HepG2 (cell line): Measurements from ENCODE around the gene PDE6C. TPM values are rescaled to one million over a fixed set of nuclear protein-coding genes. Genes with fewer than 3 reads are reported as not detected.

Experiments used
- BHLHE40 ChIP-seq: IDR thresholded peaks from 2 replicates; pipeline ENCODE4 v1.6.1; 2011; ENCODE audit warnings: low read length, improper control_type of control experiment
- FOXA1 ChIP-seq, 2 experiments: fragments of 450-650 bp in 1 of 2; sonication (generic) in 1 of 2; formaldehyde crosslinking in 1 of 2; IDR thresholded peaks; 2 replicates each; pipeline versions ENCODE4 v1.4.0 to v1.6.1; 2016 to 2020; ENCODE audit warnings: missing genetic modification reagents in 1 of 2
- FUBP1 ChIP-seq: sonication (generic); formaldehyde crosslinking; IDR thresholded peaks from 2 replicates; pipeline ENCODE4 v1.5.1; 2020; ENCODE audit warnings: missing genetic modification reagents, mild to moderate bottlenecking, borderline replicate concordance
- ISL2 ChIP-seq: sonication (generic); formaldehyde crosslinking; IDR thresholded peaks from 2 replicates; pipeline ENCODE4 v1.5.0; 2020; ENCODE audit warnings: missing genetic modification reagents
- MTF1 ChIP-seq: sonication (generic); formaldehyde crosslinking; IDR thresholded peaks from 2 replicates; pipeline ENCODE4 v1.5.0; 2020; ENCODE audit warnings: missing genetic modification reagents
- NCOA2 ChIP-seq: sonication (generic); formaldehyde crosslinking; IDR thresholded peaks from 2 replicates; pipeline ENCODE4 v1.8.0; 2022; ENCODE audit warnings: inconsistent platforms
- PAF1 ChIP-seq: IDR thresholded peaks from 2 replicates; pipeline ENCODE4 v1.6.1; 2016; ENCODE audit warnings: missing genetic modification reagents, missing compliant biosample characterization
- SALL2 ChIP-seq: sonication (generic); formaldehyde crosslinking; IDR thresholded peaks from 2 replicates; pipeline ENCODE4 v1.8.1; 2023; ENCODE audit warnings: mild to moderate bottlenecking, missing genetic modification reagents, inconsistent platforms
- SIX4 ChIP-seq: sonication (generic); formaldehyde crosslinking; IDR thresholded peaks from 2 replicates; pipeline ENCODE4 v1.4.0; 2020; ENCODE audit warnings: missing genetic modification reagents
- TGIF2 ChIP-seq: IDR thresholded peaks from 2 replicates; pipeline ENCODE4 v1.6.1; 2016; ENCODE audit warnings: control low read depth, missing compliant biosample characterization
- ZNF546 ChIP-seq: sonication (generic); formaldehyde crosslinking; conservative IDR thresholded peaks from 2 replicates; pipeline ENCODE4 v1.8.1; 2023; ENCODE audit warnings: mild to moderate bottlenecking, missing genetic modification reagents
- ZNF597 ChIP-seq: sonication (generic); formaldehyde crosslinking; IDR thresholded peaks from 2 replicates; pipeline ENCODE4 v1.5.0; 2020; ENCODE audit warnings: missing genetic modification reagents
- ZNF761 ChIP-seq: sonication (generic); formaldehyde crosslinking; conservative IDR thresholded peaks from 2 replicates; pipeline ENCODE4 v1.4.0; 2020; ENCODE audit warnings: mild to moderate bottlenecking, missing genetic modification reagents
- ZNF775 ChIP-seq: sonication (generic); formaldehyde crosslinking; IDR thresholded peaks from 2 replicates; pipeline ENCODE4 v1.4.0; 2020; ENCODE audit warnings: missing genetic modification reagents, mild to moderate bottlenecking, moderate library complexity, borderline replicate concordance
- ZNF878 ChIP-seq: sonication (generic); formaldehyde crosslinking; IDR thresholded peaks from 2 replicates; pipeline ENCODE4 v1.8.1; 2023; ENCODE audit warnings: mild to moderate bottlenecking, missing genetic modification reagents, moderate library complexity
- polyA plus RNA-seq, 8 experiments: library from polyadenylated mRNA; depleted of rRNA in 3 of 8; stranded (reverse) in 7 of 8; unstranded in 1 of 8; fragments of >200 nt; fragmentation: Illumina TruSeq in 4 of 8; extraction: Trizol in 4 of 8; gene quantifications; 2 replicates each; pipeline versions ENCODE4 v1.2.1 to v1.2.3, GENCODE V29; 2011 to 2016; ENCODE audit warnings: low read depth in 4 of 8, missing spikeins in 1 of 8, mixed read lengths in 1 of 8; ENCODE audit not compliant: insufficient read depth in 1 of 8
- total RNA-seq, 5 experiments: library from RNA; depleted of rRNA; stranded (reverse); fragments of >200 nt; fragmentation: Illumina TruSeq; extraction: Trizol; gene quantifications; 2 replicates each; pipeline ENCODE4 v1.2.3, GENCODE V29; 2016; ENCODE audit warnings: low read depth in 1 of 5
- TF ChIP-seq, protein P1 (sequence below): IDR thresholded peaks from 2 replicates; pipeline ENCODE4 v1.6.1; 2016
- TF ChIP-seq, protein P2 (sequence below): sonication (generic); formaldehyde crosslinking; IDR thresholded peaks from 2 replicates; pipeline ENCODE4 v1.5.1; 2020; ENCODE audit warnings: mild to moderate bottlenecking, missing genetic modification reagents

The PDE6C gene
- total and polyA plus RNA-seq, 2 of the 13 experiments (the other 11 are each of a cell fraction or from before 2014, with no cell fraction given), result 0.64 TPM; not detected in 1

DNA sequence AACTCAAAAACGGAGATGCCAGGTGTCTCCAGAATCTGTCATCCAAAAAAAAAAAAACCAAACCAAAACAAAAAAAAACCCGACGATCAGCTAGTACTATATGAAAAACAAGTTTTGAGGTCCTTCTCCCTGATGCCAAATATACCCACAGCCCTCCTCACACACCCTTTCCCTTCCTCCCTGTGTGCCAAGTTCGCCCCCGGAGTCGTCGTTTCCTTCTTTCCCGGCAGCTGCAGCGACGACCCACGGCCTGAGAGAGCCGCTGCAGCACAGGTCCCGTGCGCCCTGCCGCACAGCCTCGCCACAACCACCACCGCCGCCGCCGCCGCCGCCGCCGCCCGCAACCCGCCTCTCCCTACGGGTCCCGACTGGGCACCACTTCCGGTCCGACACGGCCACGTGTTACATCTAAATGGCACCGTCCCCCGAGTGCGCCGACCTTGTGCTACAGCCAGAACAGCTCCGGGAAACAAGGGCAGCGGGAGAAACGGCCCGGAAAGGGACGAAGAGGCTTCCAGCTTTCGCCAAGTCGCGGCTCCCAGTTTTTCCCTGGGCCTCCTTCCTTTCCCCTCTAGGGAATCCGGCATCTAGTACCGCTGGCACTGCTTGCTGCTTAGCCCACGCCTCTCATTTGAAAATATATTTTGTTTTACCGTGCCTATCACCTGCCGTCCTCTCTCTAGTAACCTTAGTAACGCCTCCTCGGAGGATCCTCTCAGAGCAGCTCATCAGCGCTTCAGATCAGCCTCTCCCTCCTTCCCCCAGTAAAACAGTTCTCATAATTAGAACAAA is 90.1 kb downstream of the PDE6C start, which contains the start of gene FRA10AC1 (continued):
- TF ChIP-seq, protein P1, sequence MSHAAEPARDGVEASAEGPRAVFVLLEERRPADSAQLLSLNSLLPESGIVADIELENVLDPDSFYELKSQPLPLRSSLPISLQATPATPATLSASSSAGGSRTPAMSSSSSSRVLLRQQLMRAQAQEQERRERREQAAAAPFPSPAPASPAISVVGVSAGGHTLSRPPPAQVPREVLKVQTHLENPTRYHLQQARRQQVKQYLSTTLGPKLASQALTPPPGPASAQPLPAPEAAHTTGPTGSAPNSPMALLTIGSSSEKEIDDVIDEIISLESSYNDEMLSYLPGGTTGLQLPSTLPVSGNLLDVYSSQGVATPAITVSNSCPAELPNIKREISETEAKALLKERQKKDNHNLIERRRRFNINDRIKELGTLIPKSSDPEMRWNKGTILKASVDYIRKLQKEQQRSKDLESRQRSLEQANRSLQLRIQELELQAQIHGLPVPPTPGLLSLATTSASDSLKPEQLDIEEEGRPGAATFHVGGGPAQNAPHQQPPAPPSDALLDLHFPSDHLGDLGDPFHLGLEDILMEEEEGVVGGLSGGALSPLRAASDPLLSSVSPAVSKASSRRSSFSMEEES, result peak; percentile 63; the same call in 1 of the 2 replicates
- TF ChIP-seq TGIF2 (CRISPR knock-in tag) (peak; percentile 96), ZNF597 (CRISPR knock-in tag) (no peak), SALL2 (CRISPR knock-in tag) (peak; percentile 76; the same call in 1 of the 2 replicates), ZNF761 (CRISPR knock-in tag) (peak; percentile 88), ZNF546 (CRISPR knock-in tag) (no peak), PAF1 (CRISPR knock-in tag) (no peak), MTF1 (CRISPR knock-in tag) (no peak), BHLHE40 (peak; percentile 64; the same call in 1 of the 2 replicates), NCOA2 (CRISPR knock-in tag) (peak; percentile 19; the same call in 1 of the 2 replicates), ISL2 (CRISPR knock-in tag) (peak; percentile 86), FOXA1 (IDR thresholded peaks at IDR 0.05) (no peak), FOXA1 (CRISPR knock-in tag; IDR thresholded peaks at IDR 0.05) (peak; percentile 68), FUBP1 (CRISPR knock-in tag) (peak; percentile 83; the same call in 1 of the 2 replicates), SIX4 (peak; percentile 46; the same call in 1 of the 2 replicates), ZNF775 (CRISPR knock-in tag) (no peak), ZNF878 (CRISPR knock-in tag) (0 out of 2 replicates have a peak, but pooled peaks have one; percentile 22)
- TF ChIP-seq, protein P2, sequence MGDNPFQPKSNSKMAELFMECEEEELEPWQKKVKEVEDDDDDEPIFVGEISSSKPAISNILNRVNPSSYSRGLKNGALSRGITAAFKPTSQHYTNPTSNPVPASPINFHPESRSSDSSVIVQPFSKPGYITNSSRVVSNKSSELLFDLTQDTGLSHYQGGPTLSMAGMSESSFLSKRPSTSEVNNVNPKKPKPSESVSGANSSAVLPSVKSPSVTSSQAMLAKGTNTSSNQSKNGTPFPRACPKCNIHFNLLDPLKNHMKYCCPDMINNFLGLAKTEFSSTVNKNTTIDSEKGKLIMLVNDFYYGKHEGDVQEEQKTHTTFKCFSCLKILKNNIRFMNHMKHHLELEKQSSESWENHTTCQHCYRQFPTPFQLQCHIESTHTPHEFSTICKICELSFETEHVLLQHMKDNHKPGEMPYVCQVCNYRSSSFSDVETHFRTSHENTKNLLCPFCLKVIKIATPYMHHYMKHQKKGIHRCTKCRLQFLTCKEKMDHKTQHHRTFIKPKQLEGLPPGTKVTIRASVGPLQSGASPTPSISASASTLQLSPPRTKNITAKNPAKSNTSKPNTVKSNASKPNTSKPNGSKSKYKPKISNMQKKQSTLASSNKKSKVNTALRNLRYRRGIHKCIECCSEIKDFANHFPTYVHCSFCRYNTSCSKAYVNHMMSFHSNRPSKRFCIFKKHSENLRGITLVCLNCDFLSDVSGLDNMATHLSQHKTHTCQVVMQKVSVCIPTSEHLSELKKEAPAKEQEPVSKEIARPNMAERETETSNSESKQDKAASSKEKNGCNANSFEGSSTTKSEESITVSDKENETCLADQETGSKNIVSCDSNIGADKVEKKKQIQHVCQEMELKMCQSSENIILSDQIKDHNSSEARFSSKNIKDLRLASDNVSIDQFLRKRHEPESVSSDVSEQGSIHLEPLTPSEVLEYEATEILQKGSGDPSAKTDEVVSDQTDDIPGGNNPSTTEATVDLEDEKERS (CRISPR knock-in tag), result peak; percentile 89
